Panc1 (cell line): ENCODE data around the gene SMOC2.

ENCODE experiments used
- CTCF ChIP-seq: fragments of 450-650 bp; IDR thresholded peaks from 2 replicates; pipeline ENCODE4 v1.5.1; 2017; ENCODE audit warnings: mild to moderate bottlenecking
- POLR2AphosphoS5 ChIP-seq: IDR thresholded peaks from 2 replicates; pipeline ENCODE4 v1.6.1; 2012; ENCODE audit warnings: mild to moderate bottlenecking, low read depth, low read length, moderate library complexity
- REST ChIP-seq, 2 experiments: IDR thresholded peaks; 2 replicates each; pipeline ENCODE4 v1.6.1; 2011 to 2012; ENCODE audit warnings: low read depth in 2 of 2, control low read depth in 1 of 2, low read length in 1 of 2, mild to moderate bottlenecking in 1 of 2, moderate library complexity in 1 of 2; ENCODE audit not compliant: insufficient read depth in 1 of 2
- SIN3A ChIP-seq: IDR thresholded peaks from 2 replicates; pipeline ENCODE4 v1.6.1; 2012; ENCODE audit warnings: low read depth, mild to moderate bottlenecking, low read length, moderate library complexity, borderline replicate concordance; ENCODE audit not compliant: insufficient read depth
- TCF7L2 ChIP-seq: IDR thresholded peaks from 2 replicates; pipeline ENCODE4 v1.6.1; 2011; ENCODE audit warnings: mild to moderate bottlenecking, low read depth, low read length, inconsistent platforms

- TF ChIP-seq CTCF (no peak), POLR2AphosphoS5 (no peak), TCF7L2 (no peak), REST (IDR thresholded peaks at IDR 0.05; ENCODE audit: insufficient read depth in 1 of 2, low read depth in 2 of 2, low read length in 1 of 2) (no peak), SIN3A (no peak)
Measured at GRCh38 chr6:168605964-168606363, 165.0 kb downstream of the SMOC2 start.
